SK-N-SH treated with all-trans-retinoic acid at 6 μM for 48 hours (cell line): ENCODE measurements around the gene CENPK.

Experiments
- ARNTL ChIP-seq: fragments of 450-650 bp; formaldehyde crosslinking; IDR thresholded peaks from 2 replicates; pipeline ENCODE4 v1.5.0; 2020; ENCODE audit warnings: low read depth, mild to moderate bottlenecking, moderate library complexity, borderline replicate concordance
- CSDC2 ChIP-seq: fragments of 250-450 bp; sonication (Bioruptor Pico); IDR thresholded peaks from 2 replicates; pipeline ENCODE4 v1.5.0; 2020; ENCODE audit warnings: mild to moderate bottlenecking, moderate library complexity
- ISL1 ChIP-seq: fragments of 250-450 bp; sonication (Bioruptor Pico); IDR thresholded peaks from 2 replicates; pipeline ENCODE4 v2.1.2; 2022; ENCODE audit warnings: mild to moderate bottlenecking, moderate library complexity
- PATZ1 ChIP-seq: fragments of 250-450 bp; sonication (Bioruptor Pico); IDR thresholded peaks from 2 replicates; pipeline ENCODE4 v1.8.0; 2020; ENCODE audit warnings: mild to moderate bottlenecking, moderate library complexity, borderline replicate concordance
- PPARA ChIP-seq: fragments of 250-450 bp; sonication (Bioruptor Pico); IDR thresholded peaks from 2 replicates; pipeline ENCODE4 v1.5.0; 2020; ENCODE audit warnings: mild to moderate bottlenecking, borderline replicate concordance
- TOX ChIP-seq: fragments of 250-450 bp; sonication (Bioruptor Pico); IDR thresholded peaks from 2 replicates; pipeline ENCODE4 v1.8.0; 2021; ENCODE audit warnings: mild to moderate bottlenecking, moderate library complexity, borderline replicate concordance
- TSHZ2 ChIP-seq: fragments of 250-450 bp; sonication (Bioruptor Pico); IDR thresholded peaks from 2 replicates; pipeline ENCODE4 v1.5.0; 2020; ENCODE audit warnings: mild to moderate bottlenecking, moderate library complexity
- ZFP30 ChIP-seq: fragments of 450-650 bp; formaldehyde crosslinking; IDR thresholded peaks from 2 replicates; pipeline ENCODE4 v1.5.0; 2022; ENCODE audit warnings: mild to moderate bottlenecking, moderate library complexity

GRCh38 chr5:65544473-65544872 lies 18.5 kb downstream of the CENPK start:
- TF ChIP-seq PATZ1 (CRISPR knock-in tag) = no peak
- TF ChIP-seq CSDC2 (CRISPR knock-in tag) = no peak
- no peak for TF ChIP-seq ZFP30
- no peak for TF ChIP-seq TSHZ2 (CRISPR knock-in tag)
- TF ChIP-seq TOX (CRISPR knock-in tag) = no peak
- TF ChIP-seq ARNTL (CRISPR knock-in tag) = no peak
- no peak for TF ChIP-seq PPARA (CRISPR knock-in tag)
- no peak for TF ChIP-seq ISL1 (CRISPR knock-in tag)
